HepG2 (cell line): Measurements from ENCODE around the gene MTHFD2. TPM values are rescaled to one million over a fixed set of nuclear protein-coding genes. Genes with fewer than 3 reads are reported as not detected.
"Not testable (repeated sequence)": the region's sequence is repeated elsewhere in the genome, so short reads cannot be mapped to it uniquely, and the experiment has no call there.

Experiments
- ATAC-seq: fragments of 200-7000 bp; cut with Tn5 transposase; 3 replicates; pipeline ENCODE4 v1.9.1; 2020; ENCODE audit warnings: mild to moderate bottlenecking, moderate library complexity
- BruUV-seq: library from RNA; stranded (reverse); fragments of 400-500 nt; replicated peaks from 2 replicates; lab custom pipeline; 2021; lab: Mats Ljungman, UMichigan
- CTCF ChIA-PET: fragments of 300-600 bp; formaldehyde crosslinking; extraction: SDS; loops from one replicate; lab custom pipeline; 2021; ENCODE audit warnings: low total read pairs, inconsistent platforms, low intra/inter-chr PET ratio; lab: Yijun Ruan, JAX
- POLR2A ChIA-PET: fragments of 350-600 bp; sonication (Branson Sonifier 250); formaldehyde crosslinking; loops from one replicate; lab custom pipeline; 2020; ENCODE audit warnings: antibody characterized with exemption, inconsistent platforms; lab: Yijun Ruan, JAX
- DNase-seq: peaks from one replicate; pipeline ENCODE4 v3.0.0-alpha.2; 2015; ENCODE audit warnings: low spot score
- FAIRE-seq: peaks from 3 replicates; lab custom pipeline; 2011; peaks lifted over from hg19 to GRCh38; lab: Jason Lieb, UNC
- H2AFZ ChIP-seq: one replicate; pipeline ENCODE4 v1.6.1; 2011; ENCODE audit warnings: low read length, inconsistent platforms
- H3K27ac ChIP-seq: fragments of 300-600 bp; 3 replicates; pipeline ENCODE4 v1.8.0; 2011; ENCODE audit warnings: mixed run types, mild to moderate bottlenecking, mixed read lengths, low read length, inconsistent platforms; ENCODE audit not compliant: insufficient read depth; ENCODE audit errors: extremely low read length
- H3K27me3 ChIP-seq, 2 experiments: fragments of 200-600 bp in 1 of 2; 2 replicates in 1 of 2; 3 replicates in 1 of 2; pipeline versions ENCODE4 v1.6.0 to v1.8.0; 2011; ENCODE audit warnings: low read length in 2 of 2, mild to moderate bottlenecking in 2 of 2, moderate library complexity in 2 of 2, inconsistent platforms in 1 of 2; ENCODE audit not compliant: insufficient read depth in 2 of 2, control insufficient read depth in 1 of 2
- H3K36me3 ChIP-seq, 2 experiments: fragments of 200-600 bp in 1 of 2; replicated peaks in 1 of 2; 2 replicates in 1 of 2; 3 replicates in 1 of 2; pipeline versions ENCODE4 v1.5.1 to v1.8.0; 2011; ENCODE audit warnings: low read length in 2 of 2, inconsistent platforms in 1 of 2; ENCODE audit not compliant: insufficient read depth in 2 of 2, control insufficient read depth in 1 of 2
- H3K4me1 ChIP-seq: 2 replicates; pipeline ENCODE4 v1.5.1; 2012; ENCODE audit warnings: low read length, inconsistent platforms; ENCODE audit not compliant: insufficient read depth
- H3K4me2 ChIP-seq: 2 replicates; pipeline ENCODE4 v1.6.0; 2011; ENCODE audit warnings: low read depth, low read length, inconsistent platforms
- H3K4me3 ChIP-seq, 3 experiments: fragments of 200-600 bp in 1 of 3; sonication (generic), shearing (Covaris generic) in 1 of 3; replicated peaks in 1 of 3; 2 replicates each; pipeline ENCODE4 v1.5.1; 2011 to 2016; ENCODE audit warnings: low read length in 3 of 3, inconsistent platforms in 2 of 3, low read depth in 2 of 3, mild to moderate bottlenecking in 2 of 3, control low read depth in 1 of 3, mixed read lengths in 1 of 3; ENCODE audit not compliant: insufficient read depth in 1 of 3
- H3K79me2 ChIP-seq: one replicate; pipeline ENCODE4 v1.6.1; 2011; ENCODE audit warnings: low read length, inconsistent platforms; ENCODE audit not compliant: insufficient read depth
- H3K9ac ChIP-seq: 2 replicates; pipeline ENCODE4 v1.6.0; 2011; ENCODE audit warnings: mild to moderate bottlenecking, low read depth, low read length, inconsistent platforms; ENCODE audit not compliant: insufficient read depth
- H3K9me3 ChIP-seq: 2 replicates; pipeline ENCODE4 v1.5.1; 2012; ENCODE audit warnings: mild to moderate bottlenecking, low read length
- H4K20me1 ChIP-seq: 2 replicates; pipeline ENCODE4 v1.6.0; 2011; ENCODE audit warnings: inconsistent platforms, mild to moderate bottlenecking, low read length, moderate library complexity; ENCODE audit not compliant: insufficient read depth
- CEBPZ ChIP-seq: IDR thresholded peaks from 2 replicates; pipeline ENCODE4 v1.6.1; 2012; ENCODE audit warnings: low read length, improper control_type of control experiment
- KDM5A ChIP-seq: fragments of 200-600 bp; sonication (generic); IDR thresholded peaks from 2 replicates; pipeline ENCODE4 v1.7.0; 2018; ENCODE audit warnings: antibody characterized with exemption, mild to moderate bottlenecking, low read length, borderline replicate concordance
- MBNL3 ChIP-seq: fragments of 250-450 bp; sonication (Bioruptor Pico); conservative IDR thresholded peaks from 2 replicates; pipeline ENCODE4 v1.8.0; 2022; ENCODE audit warnings: mild to moderate bottlenecking, inconsistent platforms
- ZFP36L1 ChIP-seq: sonication (generic); formaldehyde crosslinking; IDR thresholded peaks from 2 replicates; pipeline ENCODE4 v1.8.0; 2022; ENCODE audit warnings: mild to moderate bottlenecking, missing genetic modification reagents, moderate library complexity
- ZNF816 ChIP-seq: sonication (generic); formaldehyde crosslinking; IDR thresholded peaks from 2 replicates; pipeline ENCODE4 v1.8.0; 2022; ENCODE audit warnings: missing genetic modification reagents, mild to moderate bottlenecking, borderline replicate concordance
- WGBS: methylation state at CpG from one replicate; pipeline ENCODE4 v1.1.6; 2017; ENCODE audit warnings: low lambda C conversion rate; 5-methylcytosine and 5-hydroxymethylcytosine counted together
- in situ Hi-C: cut with HindIII; loops from 2 replicates; pipeline ENCODE4 v1.10.0; 2017; ENCODE audit warnings: low pct_unique_long_range_greater_than_20kb; ENCODE audit not compliant: extremely low pct_ligation_motif_present
- intact Hi-C: fragments of 100-400 bp; cut with micrococcal nuclease; formaldehyde crosslinking; loops from one replicate; pipeline ENCODE4 v1.10.0; 2022; ENCODE audit not compliant: unreplicated experiment
- polyA plus RNA-seq, 8 experiments: library from polyadenylated mRNA; depleted of rRNA in 3 of 8; stranded (reverse) in 7 of 8; unstranded in 1 of 8; fragments of >200 nt; fragmentation: Illumina TruSeq in 4 of 8; extraction: Trizol in 4 of 8; gene quantifications; 2 replicates each; pipeline versions ENCODE4 v1.2.1 to v1.2.3, GENCODE V29; 2011 to 2016; ENCODE audit warnings: low read depth in 4 of 8, missing spikeins in 1 of 8, mixed read lengths in 1 of 8; ENCODE audit not compliant: insufficient read depth in 1 of 8
- total RNA-seq, 5 experiments: library from RNA; depleted of rRNA; stranded (reverse); fragments of >200 nt; fragmentation: Illumina TruSeq; extraction: Trizol; gene quantifications; 2 replicates each; pipeline ENCODE4 v1.2.3, GENCODE V29; 2016; ENCODE audit warnings: low read depth in 1 of 5

The MTHFD2 gene
- total and polyA plus RNA-seq, 2 of the 13 experiments (the other 11 are each of a cell fraction or from before 2014, with no cell fraction given), result 188 to 269 TPM

DNA sequence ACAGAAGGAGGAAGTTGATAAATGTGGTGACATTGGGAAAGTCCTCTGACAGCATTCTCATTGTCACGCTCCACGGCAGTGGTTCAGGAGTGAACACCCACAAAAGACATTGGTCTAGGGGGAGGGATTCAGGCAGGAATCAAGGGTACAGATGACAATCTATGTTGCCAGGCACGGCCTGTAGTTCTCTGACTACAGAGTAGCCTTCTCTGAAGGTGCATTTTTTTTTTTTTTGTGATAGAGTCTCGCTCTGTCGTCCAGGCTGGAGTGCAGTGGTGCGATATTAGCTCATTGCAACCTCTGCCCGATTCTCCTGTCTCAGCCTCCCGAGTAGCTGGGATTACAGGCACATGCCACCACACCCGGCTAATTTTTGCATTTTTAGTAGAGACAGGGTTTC, 12.4 kb upstream of the MTHFD2 start (continued):
- TF ChIP-seq CEBPZ (no peak), ZFP36L1 (CRISPR knock-in tag) (no peak), ZNF816 (CRISPR knock-in tag) (no peak), KDM5A (no peak), MBNL3 (CRISPR knock-in tag) (no peak)

GRCh38 chr2:74186706-74187105, 11.7 kb upstream of the MTHFD2 start:
- 84% methylated on average over 15 of the region's 15 CpGs for WGBS
- H4K20me1 ChIP-seq, H3K79me2 ChIP-seq, in situ Hi-C loops, H3K27me3 ChIP-seq, H3K27ac ChIP-seq, H3K4me2 ChIP-seq, H3K36me3 ChIP-seq, H2AFZ ChIP-seq, ATAC-seq, H3K4me3 ChIP-seq, POLR2A ChIA-PET, H3K9ac ChIP-seq, FAIRE-seq, DNase-seq, intact Hi-C loops, BruUV-seq, CTCF ChIA-PET, H3K9me3 ChIP-seq: not testable (repeated sequence)
- peaks cover 18% of the 10 kb centered on the region for H3K4me1 ChIP-seq
